Astrocyte (in vitro differentiated cells and primary cell): ENCODE data around the gene TRMT11. TPM values are rescaled to one million over a fixed set of nuclear protein-coding genes. Genes with fewer than 3 reads are reported as not detected.

Experiments used
- DNase-seq: peaks from one replicate; pipeline ENCODE4 v3.0.0-alpha.2; 2010; ENCODE audit warnings: low read depth
- FAIRE-seq: peaks from 2 replicates; lab custom pipeline; 2011; peaks lifted over from hg19 to GRCh38; lab: Jason Lieb, UNC
- H2AFZ ChIP-seq: 2 replicates; pipeline ENCODE4 v1.6.0; 2012; ENCODE audit warnings: low read depth, low read length, inconsistent platforms
- H3K27ac ChIP-seq: 2 replicates; pipeline ENCODE4 v1.5.1; 2011; ENCODE audit warnings: low read depth, low read length, inconsistent platforms
- H3K27me3 ChIP-seq: 2 replicates; pipeline ENCODE4 v1.6.0; 2011; ENCODE audit warnings: low read length, inconsistent platforms; ENCODE audit not compliant: insufficient read depth
- H3K36me3 ChIP-seq: 2 replicates; pipeline ENCODE4 v1.5.1; 2011; ENCODE audit warnings: low read length, inconsistent platforms; ENCODE audit not compliant: insufficient read depth
- H3K4me1 ChIP-seq: 2 replicates; pipeline ENCODE4 v1.5.1; 2011; ENCODE audit warnings: low read length, inconsistent platforms; ENCODE audit not compliant: insufficient read depth
- H3K4me2 ChIP-seq: 2 replicates; pipeline ENCODE4 v1.6.0; 2012; ENCODE audit warnings: low read length, inconsistent platforms
- H3K4me3 ChIP-seq: 2 replicates; pipeline ENCODE4 v1.5.1; 2011; ENCODE audit warnings: low read depth, mild to moderate bottlenecking, low read length, inconsistent platforms; ENCODE audit not compliant: insufficient read depth
- H3K79me2 ChIP-seq: 2 replicates; pipeline ENCODE4 v1.6.0; 2012; ENCODE audit warnings: mild to moderate bottlenecking, low read length, inconsistent platforms; ENCODE audit not compliant: insufficient read depth
- H3K9ac ChIP-seq: 2 replicates; pipeline ENCODE4 v1.6.0; 2012; ENCODE audit warnings: mild to moderate bottlenecking, low read length, inconsistent platforms
- H3K9me3 ChIP-seq: 2 replicates; pipeline ENCODE4 v1.5.1; 2012; ENCODE audit warnings: low read depth, mild to moderate bottlenecking, low read length, inconsistent platforms; ENCODE audit not compliant: insufficient read depth
- H4K20me1 ChIP-seq: 2 replicates; pipeline ENCODE4 v1.6.0; 2012; ENCODE audit warnings: low read length, inconsistent platforms; ENCODE audit not compliant: insufficient read depth
- H3K27ac Mint-ChIP-seq: one replicate; pipeline ENCODE4 v1.8.0; 2021; ENCODE audit warnings: mild to moderate bottlenecking, mixed read lengths; ENCODE audit not compliant: unreplicated experiment
- H3K27me3 Mint-ChIP-seq: one replicate; pipeline ENCODE4 v1.8.0; 2021; ENCODE audit warnings: low read depth, mixed read lengths; ENCODE audit not compliant: unreplicated experiment
- H3K36me3 Mint-ChIP-seq: one replicate; pipeline ENCODE4 v1.8.0; 2021; ENCODE audit warnings: low read depth, mixed read lengths; ENCODE audit not compliant: unreplicated experiment
- H3K4me1 Mint-ChIP-seq: one replicate; pipeline ENCODE4 v1.8.0; 2021; ENCODE audit warnings: low read depth, mixed read lengths; ENCODE audit not compliant: unreplicated experiment
- H3K4me3 Mint-ChIP-seq: one replicate; pipeline ENCODE4 v1.8.0; 2021; ENCODE audit warnings: mild to moderate bottlenecking, moderate library complexity, mixed read lengths; ENCODE audit not compliant: unreplicated experiment
- H3K9me3 Mint-ChIP-seq: one replicate; pipeline ENCODE4 v1.8.0; 2021; ENCODE audit warnings: mild to moderate bottlenecking, mixed read lengths; ENCODE audit not compliant: unreplicated experiment
- CTCF ChIP-seq: IDR thresholded peaks from 2 replicates; pipeline ENCODE4 v1.5.1; 2011; ENCODE audit warnings: low read depth, mild to moderate bottlenecking, inconsistent platforms, low read length, moderate library complexity; ENCODE audit not compliant: insufficient read depth
- EZH2 ChIP-seq: IDR thresholded peaks from 2 replicates; pipeline ENCODE4 v1.6.1; 2012; ENCODE audit warnings: mild to moderate bottlenecking, low read length, inconsistent platforms; ENCODE audit not compliant: insufficient read depth
- total RNA-seq: library from RNA; stranded (reverse); gene quantifications from 2 replicates; pipeline ENCODE4 v1.2.1, GENCODE V29; 2021

The TRMT11 gene
- total RNA-seq, 1 donor from 2014 or later = 18.2 TPM

- no peaks in the 10 kb centered on the region for H3K36me3 Mint-ChIP-seq
Measured at GRCh38 chr6:126083875-126084274, 97.5 kb downstream of the TRMT11 start.

GRCh38 chr6:126086560-126086959 is 100.2 kb downstream of the TRMT11 start:
- Mint-ChIP-seq H3K4me1 (no peaks in the 10 kb centered on the region), H3K9me3 (no peaks in the 10 kb centered on the region), H3K4me3 (no peak overlapping the region), H3K27ac (no peak overlapping the region), H3K27me3 (no peaks in the 10 kb centered on the region), H3K36me3 (no peaks in the 10 kb centered on the region)
- Histone ChIP-seq H3K79me2 (no peaks in the 10 kb centered on the region), H3K36me3 (no peaks in the 10 kb centered on the region), H3K9me3 (no peaks in the 10 kb centered on the region), H3K4me3 (no peak overlapping the region), H4K20me1 (no peaks in the 10 kb centered on the region), H3K27me3 (no peaks in the 10 kb centered on the region), H3K4me1 (no peaks in the 10 kb centered on the region), H3K27ac (no peak overlapping the region), H2AFZ (no peak overlapping the region), H3K4me2 (no peak overlapping the region), H3K9ac (no peak overlapping the region)
- TF ChIP-seq CTCF (no peak), EZH2 (no peak)
- no peak for DNase-seq
- no peak for FAIRE-seq

More at GRCh38 chr6:126083875-126084274, 97.5 kb downstream of the TRMT11 start:
- no peak overlapping the region for H3K4me2 ChIP-seq
- no peaks in the 10 kb centered on the region for H3K27me3 ChIP-seq
- Mint-ChIP-seq H3K4me1 (no peaks in the 10 kb centered on the region), H3K4me3 (no peak overlapping the region), H3K9me3 (no peaks in the 10 kb centered on the region), H3K27ac (no peak overlapping the region), H3K27me3 (no peaks in the 10 kb centered on the region)
- no peaks in the 10 kb centered on the region for H3K9me3 ChIP-seq
- H4K20me1 ChIP-seq = no peaks in the 10 kb centered on the region
- H2AFZ ChIP-seq = no peak overlapping the region
- H3K4me1 ChIP-seq = no peaks in the 10 kb centered on the region
- no peak overlapping the region for H3K27ac ChIP-seq
- H3K36me3 ChIP-seq = no peaks in the 10 kb centered on the region
- DNase-seq (no peak), FAIRE-seq (no peak)
- TF ChIP-seq CTCF (no peak), EZH2 (no peak)
- H3K9ac ChIP-seq = no peak overlapping the region
- H3K4me3 ChIP-seq = no peak overlapping the region
- no peaks in the 10 kb centered on the region for H3K79me2 ChIP-seq

Other genes starting within 250 kb of the TRMT11 start
- 1.0 and 2.4 TPM in 2 replicates for gene HEY2, start 236.9 kb upstream of the TRMT11 start, total RNA-seq
- gene NCOA7, start 195.6 kb upstream of the TRMT11 start, total RNA-seq = 25.4 and 26.0 TPM in 2 replicates
- gene HINT3, start 29.8 kb upstream of the TRMT11 start, total RNA-seq = 11.8 and 12.2 TPM in 2 replicates